Measurements from ENCODE around the gene IRGQ. TPM values are rescaled to one million over a fixed set of nuclear protein-coding genes. Genes with fewer than 3 reads are reported as not detected.

Gene IRGQ
- total and polyA plus RNA-seq, 2 donors from 2014 or later: 9.5 to 24.2 TPM

- H3K9ac ChIP-seq (ENCODE audit: low read length in 3 of 3): peak overlapping the region in 1 of 3 donors; percentile 34
- intact Hi-C loops (cut with DNase I): no loop called here
- H3K27ac ChIP-seq (ENCODE audit: low read depth in 2 of 2, low read length in 2 of 2): no peak overlapping the region
- no peak for FAIRE-seq
- H3K9me3 ChIP-seq (ENCODE audit: control insufficient read depth in 2 of 3, insufficient read depth in 1 of 3, low read length in 3 of 3): no peaks in the 10 kb centered on the region
- peaks cover 0 to 7% (median 4%) of the 10 kb centered on the region in 3 donors for H3K4me1 ChIP-seq (ENCODE audit: control insufficient read depth in 2 of 3, insufficient read depth in 2 of 3, low read depth in 1 of 3, low read length in 3 of 3)
- no peaks in the 10 kb centered on the region for H3K27me3 ChIP-seq (ENCODE audit: control insufficient read depth, insufficient read depth, low read length)
- H3K36me3 ChIP-seq (ENCODE audit: control insufficient read depth in 2 of 3, insufficient read depth in 3 of 3, low read length in 3 of 3): no peaks in the 10 kb centered on the region
- DNase-seq: no peak
- no peak for TF ChIP-seq CTCF (IDR thresholded peaks at IDR 0.05; ENCODE audit: borderline replicate concordance, extremely low read depth, insufficient read depth)
- no peak overlapping the region for H3K4me3 ChIP-seq (ENCODE audit: low read length in 3 of 3)
Observed at GRCh38 chr19:43634068-43634467, 38.1 kb upstream of the IRGQ start.

- DNase-seq (no peak), FAIRE-seq (no peak)
- Histone ChIP-seq H3K9me3 (ENCODE audit: control insufficient read depth in 2 of 3, insufficient read depth in 1 of 3, low read length in 3 of 3) (no peaks in the 10 kb centered on the region), H3K27ac (ENCODE audit: low read depth in 2 of 2, low read length in 2 of 2) (no peak overlapping the region), H3K4me1 (ENCODE audit: control insufficient read depth in 2 of 3, insufficient read depth in 2 of 3, low read depth in 1 of 3, low read length in 3 of 3) (peaks cover 0 to 7% (median 4%) of the 10 kb centered on the region in 3 donors), H3K9ac (ENCODE audit: low read length in 3 of 3) (no peak overlapping the region), H3K27me3 (ENCODE audit: control insufficient read depth, insufficient read depth, low read length) (no peaks in the 10 kb centered on the region), H3K36me3 (ENCODE audit: control insufficient read depth in 2 of 3, insufficient read depth in 3 of 3, low read length in 3 of 3) (no peaks in the 10 kb centered on the region), H3K4me3 (ENCODE audit: low read length in 3 of 3) (no peak overlapping the region)
- intact Hi-C loops (cut with DNase I): no loop called here
- TF ChIP-seq CTCF (IDR thresholded peaks at IDR 0.05; ENCODE audit: borderline replicate concordance, extremely low read depth, insufficient read depth): no peak
Observed at GRCh38 chr19:43633520-43633919, 37.6 kb upstream of the IRGQ start.

DNA sequence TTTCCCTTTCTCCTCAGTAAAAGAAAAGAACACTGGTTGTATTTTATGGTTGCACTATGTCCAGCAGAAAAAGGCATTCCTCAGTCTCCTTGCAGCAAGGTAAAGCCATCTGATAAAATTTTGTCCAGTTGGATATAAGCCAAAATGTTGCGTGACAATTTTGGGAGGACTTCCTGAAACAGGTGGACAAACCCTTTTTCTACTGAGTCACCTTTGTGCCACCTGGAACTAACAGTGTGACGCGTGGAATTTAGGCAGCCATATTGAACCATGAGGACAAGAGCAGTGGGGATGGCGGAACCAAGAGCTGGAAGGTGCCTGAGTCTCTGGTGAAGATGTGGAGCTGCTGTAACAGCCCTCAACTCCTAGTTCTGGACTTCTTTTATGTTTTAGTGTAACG, 35.6 kb upstream of the IRGQ start:
- H3K4me1 ChIP-seq (ENCODE audit: control insufficient read depth in 2 of 3, insufficient read depth in 2 of 3, low read depth in 1 of 3, low read length in 3 of 3): peaks cover 0 to 7% (median 4%) of the 10 kb centered on the region in 3 donors
- H3K27me3 ChIP-seq (ENCODE audit: control insufficient read depth, insufficient read depth, low read length): no peaks in the 10 kb centered on the region
- DNase-seq: no peak
- no peak for FAIRE-seq
- no peaks in the 10 kb centered on the region for H3K9me3 ChIP-seq (ENCODE audit: control insufficient read depth in 2 of 3, insufficient read depth in 1 of 3, low read length in 3 of 3)
- no peak overlapping the region for H3K9ac ChIP-seq (ENCODE audit: low read length in 3 of 3)
- intact Hi-C loops (cut with DNase I): no loop called here
- no peak overlapping the region for H3K4me3 ChIP-seq (ENCODE audit: low read length in 3 of 3)
- H3K36me3 ChIP-seq (ENCODE audit: control insufficient read depth in 2 of 3, insufficient read depth in 3 of 3, low read length in 3 of 3): no peaks in the 10 kb centered on the region
- H3K27ac ChIP-seq (ENCODE audit: low read depth in 2 of 2, low read length in 2 of 2): no peak overlapping the region
- TF ChIP-seq CTCF (IDR thresholded peaks at IDR 0.05; ENCODE audit: borderline replicate concordance, extremely low read depth, insufficient read depth): no peak

Measured in kidney (tissue), 14 donors.